HepG2 (cell line): Measurements from ENCODE around the gene GNAS-AS1. TPM values are rescaled to one million over a fixed set of nuclear protein-coding genes. Genes with fewer than 3 reads are reported as not detected.

Experiments
- ASH2L ChIP-seq: fragments of 300-600, 200-600 bp; sonication (generic); IDR thresholded peaks from 2 replicates; pipeline ENCODE4 v1.7.0; 2017; ENCODE audit warnings: low read depth, mild to moderate bottlenecking, moderate library complexity, mixed read lengths, low read length; ENCODE audit not compliant: insufficient read length
- ATF7-NPFF ChIP-seq: sonication (generic); formaldehyde crosslinking; IDR thresholded peaks from 2 replicates; pipeline ENCODE4 v1.8.1; 2023; ENCODE audit warnings: mild to moderate bottlenecking, low read depth, missing genetic modification reagents, moderate library complexity
- CEBPG ChIP-seq: IDR thresholded peaks from 2 replicates; pipeline ENCODE4 v1.6.1; 2016
- MXD4 ChIP-seq: IDR thresholded peaks from 2 replicates; pipeline ENCODE4 v1.6.1; 2016; ENCODE audit warnings: mild to moderate bottlenecking, missing biosample characterization, missing genetic modification reagents
- SNAI1 ChIP-seq: sonication (generic); formaldehyde crosslinking; IDR thresholded peaks from 2 replicates; pipeline ENCODE4 v1.5.0; 2020; ENCODE audit warnings: mild to moderate bottlenecking, missing genetic modification reagents, borderline replicate concordance
- ZFX ChIP-seq: sonication (generic); formaldehyde crosslinking; IDR thresholded peaks from 2 replicates; pipeline ENCODE4 v1.4.0; 2020; ENCODE audit warnings: mild to moderate bottlenecking, low read depth, missing genetic modification reagents, moderate library complexity
- ZNF441 ChIP-seq: sonication (generic); formaldehyde crosslinking; IDR thresholded peaks from 2 replicates; pipeline ENCODE4 v1.7.0; 2021; ENCODE audit warnings: missing genetic modification reagents, borderline replicate concordance
- ZNF724P ChIP-seq: sonication (generic); formaldehyde crosslinking; IDR thresholded peaks from 2 replicates; pipeline ENCODE4 v1.8.0; 2022; ENCODE audit warnings: missing genetic modification reagents, borderline replicate concordance
- ZNF772 ChIP-seq: sonication (generic); formaldehyde crosslinking; IDR thresholded peaks from 2 replicates; pipeline ENCODE4 v1.5.0; 2020; ENCODE audit warnings: mild to moderate bottlenecking, missing genetic modification reagents
- polyA plus RNA-seq, 8 experiments: library from polyadenylated mRNA; depleted of rRNA in 3 of 8; stranded (reverse) in 7 of 8; unstranded in 1 of 8; fragments of >200 nt; fragmentation: Illumina TruSeq in 4 of 8; extraction: Trizol in 4 of 8; gene quantifications; 2 replicates each; pipeline versions ENCODE4 v1.2.1 to v1.2.3, GENCODE V29; 2011 to 2016; ENCODE audit warnings: low read depth in 4 of 8, missing spikeins in 1 of 8, mixed read lengths in 1 of 8; ENCODE audit not compliant: insufficient read depth in 1 of 8
- total RNA-seq, 5 experiments: library from RNA; depleted of rRNA; stranded (reverse); fragments of >200 nt; fragmentation: Illumina TruSeq; extraction: Trizol; gene quantifications; 2 replicates each; pipeline ENCODE4 v1.2.3, GENCODE V29; 2016; ENCODE audit warnings: low read depth in 1 of 5
- TF ChIP-seq, protein P1 (sequence below): sonication (generic); formaldehyde crosslinking; IDR thresholded peaks from 2 replicates; pipeline ENCODE4 v1.4.0; 2020; ENCODE audit warnings: missing genetic modification reagents
- TF ChIP-seq, protein P2 (sequence below): sonication (generic); formaldehyde crosslinking; IDR thresholded peaks from 2 replicates; pipeline ENCODE4 v1.4.0; 2020; ENCODE audit warnings: missing genetic modification reagents
- TF ChIP-seq, protein P3 (sequence below): sonication (generic); formaldehyde crosslinking; IDR thresholded peaks from 2 replicates; pipeline ENCODE4 v1.4.0; 2020; ENCODE audit warnings: mild to moderate bottlenecking, missing genetic modification reagents
- TF ChIP-seq, protein P4 (sequence below): sonication (generic); formaldehyde crosslinking; IDR thresholded peaks from 2 replicates; pipeline ENCODE4 v1.5.0; 2020; ENCODE audit warnings: mild to moderate bottlenecking, missing genetic modification reagents, borderline replicate concordance
- TF ChIP-seq, protein P5 (sequence below): sonication (generic); formaldehyde crosslinking; IDR thresholded peaks from 2 replicates; pipeline ENCODE4 v1.5.1; 2020; ENCODE audit warnings: missing genetic modification reagents, mild to moderate bottlenecking, borderline replicate concordance

GNAS-AS1 gene
- total and polyA plus RNA-seq, 2 of the 13 experiments (the other 11 are each of a cell fraction or from before 2014, with no cell fraction given), result not detected

DNA sequence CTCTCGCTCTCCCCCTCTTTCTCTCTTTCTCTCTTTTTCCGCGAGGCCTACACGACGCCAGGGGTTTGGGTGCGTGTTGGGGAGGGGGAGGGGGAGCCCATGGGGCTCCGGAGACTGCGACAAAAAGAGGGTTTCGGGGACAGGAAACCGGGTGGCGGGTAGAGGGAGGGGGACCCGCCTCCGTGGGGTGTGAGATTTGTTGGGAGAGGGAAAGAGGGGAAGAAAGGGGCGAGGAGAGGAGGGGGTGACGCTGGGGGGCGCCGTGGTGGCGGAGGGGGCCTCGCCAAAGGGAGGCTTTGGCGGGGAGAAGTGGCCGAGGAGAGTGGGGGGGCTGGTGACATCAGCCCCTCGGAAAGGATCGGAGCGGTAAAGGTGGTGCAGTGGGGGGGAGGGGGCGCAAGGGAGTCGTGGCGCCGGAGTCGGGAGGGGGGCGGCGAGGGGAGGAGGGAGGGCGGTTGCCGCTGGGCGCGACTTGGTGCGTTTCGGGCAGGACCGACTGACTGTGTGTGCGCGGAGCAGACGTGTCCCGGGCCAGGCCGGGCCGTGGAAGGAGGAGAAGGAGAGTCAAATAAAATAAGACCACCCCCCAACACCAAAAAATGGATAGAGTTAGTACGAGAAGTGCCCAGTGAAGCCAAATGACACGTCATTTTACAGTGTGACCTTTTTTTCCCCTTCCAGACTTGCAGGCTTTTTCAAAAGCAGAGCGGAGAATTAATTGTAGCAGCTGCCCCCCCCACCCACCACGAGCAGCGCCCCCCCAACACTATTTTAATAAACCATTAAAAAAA is 41.6 kb upstream of the GNAS-AS1 start (continued):
- TF ChIP-seq ZFX (CRISPR knock-in tag) (peak; percentile 74; the same call in 1 of the 2 replicates), SNAI1 (CRISPR knock-in tag) (peak; percentile 62; the same call in 1 of the 2 replicates), ZNF441 (CRISPR knock-in tag) (0 out of 2 replicates have a peak, but pooled peaks have one; percentile 18), ASH2L (peak; percentile 94), ZNF724P (0 out of 2 replicates have a peak, but pooled peaks have one; percentile 49), MXD4 (CRISPR knock-in tag) (0 out of 2 replicates have a peak, but pooled peaks have one; percentile 42), CEBPG (CRISPR knock-in tag) (no peak), ATF7-NPFF (CRISPR knock-in tag) (0 out of 2 replicates have a peak, but pooled peaks have one; percentile 36), ZNF772 (CRISPR knock-in tag) (0 out of 2 replicates have a peak, but pooled peaks have one; percentile 39)
- TF ChIP-seq, protein P1, sequence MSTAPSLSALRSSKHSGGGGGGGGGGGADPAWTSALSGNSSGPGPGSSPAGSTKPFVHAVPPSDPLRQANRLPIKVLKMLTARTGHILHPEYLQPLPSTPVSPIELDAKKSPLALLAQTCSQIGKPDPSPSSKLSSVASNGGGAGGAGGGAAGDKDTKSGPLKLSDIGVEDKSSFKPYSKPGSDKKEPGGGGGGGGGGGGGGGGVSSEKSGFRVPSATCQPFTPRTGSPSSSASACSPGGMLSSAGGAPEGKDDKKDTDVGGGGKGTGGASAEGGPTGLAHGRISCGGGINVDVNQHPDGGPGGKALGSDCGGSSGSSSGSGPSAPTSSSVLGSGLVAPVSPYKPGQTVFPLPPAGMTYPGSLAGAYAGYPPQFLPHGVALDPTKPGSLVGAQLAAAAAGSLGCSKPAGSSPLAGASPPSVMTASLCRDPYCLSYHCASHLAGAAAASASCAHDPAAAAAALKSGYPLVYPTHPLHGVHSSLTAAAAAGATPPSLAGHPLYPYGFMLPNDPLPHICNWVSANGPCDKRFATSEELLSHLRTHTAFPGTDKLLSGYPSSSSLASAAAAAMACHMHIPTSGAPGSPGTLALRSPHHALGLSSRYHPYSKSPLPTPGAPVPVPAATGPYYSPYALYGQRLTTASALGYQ (CRISPR knock-in tag), result no peak
- TF ChIP-seq, protein P2, sequence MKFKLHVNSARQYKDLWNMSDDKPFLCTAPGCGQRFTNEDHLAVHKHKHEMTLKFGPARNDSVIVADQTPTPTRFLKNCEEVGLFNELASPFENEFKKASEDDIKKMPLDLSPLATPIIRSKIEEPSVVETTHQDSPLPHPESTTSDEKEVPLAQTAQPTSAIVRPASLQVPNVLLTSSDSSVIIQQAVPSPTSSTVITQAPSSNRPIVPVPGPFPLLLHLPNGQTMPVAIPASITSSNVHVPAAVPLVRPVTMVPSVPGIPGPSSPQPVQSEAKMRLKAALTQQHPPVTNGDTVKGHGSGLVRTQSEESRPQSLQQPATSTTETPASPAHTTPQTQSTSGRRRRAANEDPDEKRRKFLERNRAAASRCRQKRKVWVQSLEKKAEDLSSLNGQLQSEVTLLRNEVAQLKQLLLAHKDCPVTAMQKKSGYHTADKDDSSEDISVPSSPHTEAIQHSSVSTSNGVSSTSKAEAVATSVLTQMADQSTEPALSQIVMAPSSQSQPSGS (CRISPR knock-in tag), result 0 out of 2 replicates have a peak, but pooled peaks have one; percentile 38
- TF ChIP-seq, protein P3, sequence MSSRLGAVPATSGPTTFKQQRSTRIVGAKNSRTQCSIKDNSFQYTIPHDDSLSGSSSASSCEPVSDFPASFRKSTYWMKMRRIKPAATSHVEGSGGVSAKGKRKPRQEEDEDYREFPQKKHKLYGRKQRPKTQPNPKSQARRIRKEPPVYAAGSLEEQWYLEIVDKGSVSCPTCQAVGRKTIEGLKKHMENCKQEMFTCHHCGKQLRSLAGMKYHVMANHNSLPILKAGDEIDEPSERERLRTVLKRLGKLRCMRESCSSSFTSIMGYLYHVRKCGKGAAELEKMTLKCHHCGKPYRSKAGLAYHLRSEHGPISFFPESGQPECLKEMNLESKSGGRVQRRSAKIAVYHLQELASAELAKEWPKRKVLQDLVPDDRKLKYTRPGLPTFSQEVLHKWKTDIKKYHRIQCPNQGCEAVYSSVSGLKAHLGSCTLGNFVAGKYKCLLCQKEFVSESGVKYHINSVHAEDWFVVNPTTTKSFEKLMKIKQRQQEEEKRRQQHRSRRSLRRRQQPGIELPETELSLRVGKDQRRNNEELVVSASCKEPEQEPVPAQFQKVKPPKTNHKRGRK, result no peak
- TF ChIP-seq, protein P4, sequence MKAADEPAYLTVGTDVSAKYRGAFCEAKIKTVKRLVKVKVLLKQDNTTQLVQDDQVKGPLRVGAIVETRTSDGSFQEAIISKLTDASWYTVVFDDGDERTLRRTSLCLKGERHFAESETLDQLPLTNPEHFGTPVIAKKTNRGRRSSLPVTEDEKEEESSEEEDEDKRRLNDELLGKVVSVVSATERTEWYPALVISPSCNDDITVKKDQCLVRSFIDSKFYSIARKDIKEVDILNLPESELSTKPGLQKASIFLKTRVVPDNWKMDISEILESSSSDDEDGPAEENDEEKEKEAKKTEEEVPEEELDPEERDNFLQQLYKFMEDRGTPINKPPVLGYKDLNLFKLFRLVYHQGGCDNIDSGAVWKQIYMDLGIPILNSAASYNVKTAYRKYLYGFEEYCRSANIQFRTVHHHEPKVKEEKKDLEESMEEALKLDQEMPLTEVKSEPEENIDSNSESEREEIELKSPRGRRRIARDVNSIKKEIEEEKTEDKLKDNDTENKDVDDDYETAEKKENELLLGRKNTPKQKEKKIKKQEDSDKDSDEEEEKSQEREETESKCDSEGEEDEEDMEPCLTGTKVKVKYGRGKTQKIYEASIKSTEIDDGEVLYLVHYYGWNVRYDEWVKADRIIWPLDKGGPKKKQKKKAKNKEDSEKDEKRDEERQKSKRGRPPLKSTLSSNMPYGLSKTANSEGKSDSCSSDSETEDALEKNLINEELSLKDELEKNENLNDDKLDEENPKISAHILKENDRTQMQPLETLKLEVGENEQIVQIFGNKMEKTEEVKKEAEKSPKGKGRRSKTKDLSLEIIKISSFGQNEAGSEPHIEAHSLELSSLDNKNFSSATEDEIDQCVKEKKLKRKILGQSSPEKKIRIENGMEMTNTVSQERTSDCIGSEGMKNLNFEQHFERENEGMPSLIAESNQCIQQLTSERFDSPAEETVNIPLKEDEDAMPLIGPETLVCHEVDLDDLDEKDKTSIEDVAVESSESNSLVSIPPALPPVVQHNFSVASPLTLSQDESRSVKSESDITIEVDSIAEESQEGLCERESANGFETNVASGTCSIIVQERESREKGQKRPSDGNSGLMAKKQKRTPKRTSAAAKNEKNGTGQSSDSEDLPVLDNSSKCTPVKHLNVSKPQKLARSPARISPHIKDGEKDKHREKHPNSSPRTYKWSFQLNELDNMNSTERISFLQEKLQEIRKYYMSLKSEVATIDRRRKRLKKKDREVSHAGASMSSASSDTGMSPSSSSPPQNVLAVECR (CRISPR knock-in tag), result peak; percentile 54; the same call in 1 of the 2 replicates
- TF ChIP-seq, protein P5, sequence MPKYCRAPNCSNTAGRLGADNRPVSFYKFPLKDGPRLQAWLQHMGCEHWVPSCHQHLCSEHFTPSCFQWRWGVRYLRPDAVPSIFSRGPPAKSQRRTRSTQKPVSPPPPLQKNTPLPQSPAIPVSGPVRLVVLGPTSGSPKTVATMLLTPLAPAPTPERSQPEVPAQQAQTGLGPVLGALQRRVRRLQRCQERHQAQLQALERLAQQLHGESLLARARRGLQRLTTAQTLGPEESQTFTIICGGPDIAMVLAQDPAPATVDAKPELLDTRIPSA, result 0 out of 2 replicates have a peak, but pooled peaks have one; percentile 10
